A673 (cell line): ENCODE results near the gene SEMA5B.

Experiments
- EZH2 ChIP-seq: fragments of 200-600 bp; sonication (generic); IDR thresholded peaks from 2 replicates; pipeline ENCODE4 v1.6.1; 2017; ENCODE audit warnings: borderline replicate concordance, low read depth, mild to moderate bottlenecking, mixed read lengths, antibody characterized with exemption, low read length; ENCODE audit not compliant: poor library complexity, severe bottlenecking
- TF ChIP-seq, protein P1 (sequence below): fragments of 300-800, 200-600 bp; sonication (generic); conservative IDR thresholded peaks from 2 replicates; pipeline ENCODE4 v1.5.1; 2017; ENCODE audit warnings: low read depth, mild to moderate bottlenecking, antibody characterized with exemption, low read length, moderate library complexity, mixed read lengths

DNA sequence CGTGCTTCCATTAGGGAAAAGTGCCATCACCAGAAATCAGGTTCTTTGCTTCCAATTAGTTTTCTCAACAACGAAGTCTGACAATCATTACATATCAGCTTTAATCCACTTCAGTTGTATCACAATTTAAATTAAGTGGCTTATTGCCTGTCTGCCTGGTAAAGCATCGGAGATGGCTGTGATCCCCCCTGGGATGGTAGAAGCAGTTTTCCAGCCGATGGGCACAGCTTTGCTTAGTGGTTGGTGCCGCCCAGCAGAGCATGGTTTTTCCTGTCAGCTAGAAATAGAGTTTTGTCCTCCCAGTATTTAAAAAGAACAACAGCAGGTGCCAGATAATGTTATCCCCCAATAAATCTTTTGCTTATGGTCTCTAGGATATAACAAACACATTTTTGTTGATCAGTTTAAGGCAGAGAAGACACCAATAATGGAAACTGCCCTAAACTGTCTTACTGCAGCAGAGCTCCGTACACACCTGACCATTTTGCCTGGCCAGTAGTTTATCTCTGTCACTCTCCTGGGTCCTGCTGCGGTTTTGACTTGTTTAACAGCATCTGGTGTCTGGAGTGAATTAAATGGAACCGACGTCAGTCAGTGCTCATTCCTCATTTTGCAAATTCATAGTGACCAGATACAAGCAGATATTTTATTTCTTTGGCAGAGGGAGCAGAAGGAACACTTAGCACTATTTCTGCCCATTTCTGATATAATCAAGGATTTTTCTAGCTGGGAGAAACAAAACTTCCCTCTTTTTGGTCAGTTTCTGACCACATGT lies 153.6 kb downstream of the SEMA5B start:
- TF ChIP-seq, protein P1, sequence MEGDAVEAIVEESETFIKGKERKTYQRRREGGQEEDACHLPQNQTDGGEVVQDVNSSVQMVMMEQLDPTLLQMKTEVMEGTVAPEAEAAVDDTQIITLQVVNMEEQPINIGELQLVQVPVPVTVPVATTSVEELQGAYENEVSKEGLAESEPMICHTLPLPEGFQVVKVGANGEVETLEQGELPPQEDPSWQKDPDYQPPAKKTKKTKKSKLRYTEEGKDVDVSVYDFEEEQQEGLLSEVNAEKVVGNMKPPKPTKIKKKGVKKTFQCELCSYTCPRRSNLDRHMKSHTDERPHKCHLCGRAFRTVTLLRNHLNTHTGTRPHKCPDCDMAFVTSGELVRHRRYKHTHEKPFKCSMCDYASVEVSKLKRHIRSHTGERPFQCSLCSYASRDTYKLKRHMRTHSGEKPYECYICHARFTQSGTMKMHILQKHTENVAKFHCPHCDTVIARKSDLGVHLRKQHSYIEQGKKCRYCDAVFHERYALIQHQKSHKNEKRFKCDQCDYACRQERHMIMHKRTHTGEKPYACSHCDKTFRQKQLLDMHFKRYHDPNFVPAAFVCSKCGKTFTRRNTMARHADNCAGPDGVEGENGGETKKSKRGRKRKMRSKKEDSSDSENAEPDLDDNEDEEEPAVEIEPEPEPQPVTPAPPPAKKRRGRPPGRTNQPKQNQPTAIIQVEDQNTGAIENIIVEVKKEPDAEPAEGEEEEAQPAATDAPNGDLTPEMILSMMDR, result no peak
- no peak for TF ChIP-seq EZH2
